ENCODE data around the gene JAG2.
A peak's percentile ranks its signal among the peaks of the same experiment; 100 is the strongest.

JAG2 gene

DNA sequence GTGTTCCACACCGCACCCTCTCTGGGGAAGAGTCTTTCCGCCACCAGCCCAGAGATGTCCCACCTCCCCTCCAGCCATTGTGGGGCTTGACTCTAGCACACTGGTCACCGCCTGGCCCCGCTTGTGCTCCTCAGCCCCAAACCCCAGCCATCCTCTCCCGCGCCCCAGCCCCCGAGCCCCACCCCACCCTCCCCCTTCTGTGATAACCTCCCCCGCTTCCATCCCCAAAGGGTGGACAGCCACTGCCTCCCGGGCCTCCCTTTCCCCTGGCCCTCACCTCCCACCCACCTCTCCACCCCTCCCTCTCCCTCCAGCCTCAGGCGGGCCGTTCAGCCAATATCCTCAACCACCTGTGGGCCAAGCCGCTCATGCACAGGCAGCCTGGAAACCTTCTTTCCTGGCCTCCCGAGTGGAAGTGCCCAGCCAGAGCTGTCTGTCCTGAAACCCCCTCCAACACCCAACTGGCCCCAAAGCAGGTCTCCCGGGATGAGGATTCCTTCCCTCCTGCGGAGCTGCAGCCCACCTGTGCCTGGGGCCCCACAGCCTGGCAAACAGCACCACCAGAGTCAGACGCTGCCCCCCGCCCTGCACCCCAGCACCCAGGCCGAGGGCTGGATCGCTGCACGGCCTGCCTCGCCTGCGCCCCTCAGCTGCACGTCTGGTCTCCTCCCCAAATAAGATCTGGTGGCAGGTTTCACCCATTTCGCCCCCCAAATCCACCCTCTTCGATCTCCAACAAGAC, 39.6 kb upstream of the JAG2 start:
- Histone ChIP-seq H3K27me3 (ENCODE audit: insufficient read depth, low read length, poor library complexity) (no peaks in the 10 kb centered on the region), H3K36me3 (ENCODE audit: insufficient read depth, low read length) (peaks cover 31% of the 10 kb centered on the region), H3K9ac (ENCODE audit: low read depth, low read length) (no peak overlapping the region), H2AFZ (ENCODE audit: low read depth, low read length) (no peak overlapping the region), H3K4me3 (ENCODE audit: low read depth in 1 of 2, low read length in 2 of 2) (no peak overlapping the region), H3K4me1 (ENCODE audit: insufficient read depth, low read length) (no peaks in the 10 kb centered on the region), H3K27ac (ENCODE audit: low read length) (no peak overlapping the region), H3K9me3 (ENCODE audit: insufficient read depth, low read length, severe bottlenecking) (no peaks in the 10 kb centered on the region), H3K79me2 (ENCODE audit: insufficient read depth, low read length) (no peaks in the 10 kb centered on the region), H4K20me1 (ENCODE audit: insufficient read depth, low read length) (peaks cover 24% of the 10 kb centered on the region), H3K4me2 (ENCODE audit: insufficient read depth, low read length) (no peak overlapping the region)
- DNase-seq (no peak), ATAC-seq (ENCODE audit: insufficient read depth, low read depth) (no peak)
- TF ChIP-seq, protein P1, sequence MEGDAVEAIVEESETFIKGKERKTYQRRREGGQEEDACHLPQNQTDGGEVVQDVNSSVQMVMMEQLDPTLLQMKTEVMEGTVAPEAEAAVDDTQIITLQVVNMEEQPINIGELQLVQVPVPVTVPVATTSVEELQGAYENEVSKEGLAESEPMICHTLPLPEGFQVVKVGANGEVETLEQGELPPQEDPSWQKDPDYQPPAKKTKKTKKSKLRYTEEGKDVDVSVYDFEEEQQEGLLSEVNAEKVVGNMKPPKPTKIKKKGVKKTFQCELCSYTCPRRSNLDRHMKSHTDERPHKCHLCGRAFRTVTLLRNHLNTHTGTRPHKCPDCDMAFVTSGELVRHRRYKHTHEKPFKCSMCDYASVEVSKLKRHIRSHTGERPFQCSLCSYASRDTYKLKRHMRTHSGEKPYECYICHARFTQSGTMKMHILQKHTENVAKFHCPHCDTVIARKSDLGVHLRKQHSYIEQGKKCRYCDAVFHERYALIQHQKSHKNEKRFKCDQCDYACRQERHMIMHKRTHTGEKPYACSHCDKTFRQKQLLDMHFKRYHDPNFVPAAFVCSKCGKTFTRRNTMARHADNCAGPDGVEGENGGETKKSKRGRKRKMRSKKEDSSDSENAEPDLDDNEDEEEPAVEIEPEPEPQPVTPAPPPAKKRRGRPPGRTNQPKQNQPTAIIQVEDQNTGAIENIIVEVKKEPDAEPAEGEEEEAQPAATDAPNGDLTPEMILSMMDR (IDR thresholded peaks at IDR 0.05; ENCODE audit: borderline replicate concordance, extremely low read depth, low read length, poor library complexity, severe bottlenecking), result no peak
- no peak for TF ChIP-seq EZH2 (IDR thresholded peaks at IDR 0.05; ENCODE audit: borderline replicate concordance, low read depth, low read length, severe bottlenecking)

DNA sequence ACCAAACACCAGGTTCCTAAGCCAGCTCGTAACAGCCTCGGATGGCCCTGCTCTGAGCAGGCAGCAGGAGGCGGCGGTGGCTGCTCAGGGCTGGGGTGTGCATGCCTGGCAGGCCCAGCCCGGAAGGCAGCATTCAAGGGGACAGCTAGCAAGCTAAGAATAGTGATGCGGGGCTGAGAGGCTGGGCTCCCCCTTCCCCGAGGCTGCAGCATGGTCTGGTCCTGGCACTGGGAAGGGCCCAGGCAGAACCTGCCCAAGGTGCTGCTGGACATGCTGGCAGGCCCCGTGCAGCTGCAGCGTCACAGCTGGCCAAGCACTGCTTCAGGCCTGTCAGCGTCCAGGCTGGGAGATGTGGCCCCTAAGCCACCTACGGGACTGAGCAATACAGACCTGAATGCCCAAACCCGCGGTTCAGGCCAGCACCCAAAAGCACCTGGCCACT, 38.9 kb upstream of the JAG2 start:
- no peak overlapping the region for H2AFZ ChIP-seq (ENCODE audit: low read depth, low read length)
- H3K27ac ChIP-seq (ENCODE audit: low read length), result no peak overlapping the region
- H3K27me3 ChIP-seq (ENCODE audit: insufficient read depth, low read length, poor library complexity), result no peaks in the 10 kb centered on the region
- H3K79me2 ChIP-seq (ENCODE audit: insufficient read depth, low read length), result no peaks in the 10 kb centered on the region
- H3K4me1 ChIP-seq (ENCODE audit: insufficient read depth, low read length), result no peaks in the 10 kb centered on the region
- H4K20me1 ChIP-seq (ENCODE audit: insufficient read depth, low read length), result peaks cover 29% of the 10 kb centered on the region
- peaks cover 26% of the 10 kb centered on the region for H3K36me3 ChIP-seq (ENCODE audit: insufficient read depth, low read length)
- H3K9ac ChIP-seq (ENCODE audit: low read depth, low read length), result no peak overlapping the region
- ATAC-seq (ENCODE audit: insufficient read depth, low read depth) (0 out of 3 replicates have a peak, but pooled peaks have one; percentile 25), DNase-seq (no peak)
- no peaks in the 10 kb centered on the region for H3K9me3 ChIP-seq (ENCODE audit: insufficient read depth, low read length, severe bottlenecking)
- H3K4me3 ChIP-seq (ENCODE audit: low read depth in 1 of 2, low read length in 2 of 2), result no peak overlapping the region
- no peak overlapping the region for H3K4me2 ChIP-seq (ENCODE audit: insufficient read depth, low read length)
- TF ChIP-seq, protein P1 (IDR thresholded peaks at IDR 0.05; ENCODE audit: borderline replicate concordance, extremely low read depth, low read length, poor library complexity, severe bottlenecking), result peak; percentile 37
- no peak for TF ChIP-seq EZH2 (IDR thresholded peaks at IDR 0.05; ENCODE audit: borderline replicate concordance, low read depth, low read length, severe bottlenecking)

DNA sequence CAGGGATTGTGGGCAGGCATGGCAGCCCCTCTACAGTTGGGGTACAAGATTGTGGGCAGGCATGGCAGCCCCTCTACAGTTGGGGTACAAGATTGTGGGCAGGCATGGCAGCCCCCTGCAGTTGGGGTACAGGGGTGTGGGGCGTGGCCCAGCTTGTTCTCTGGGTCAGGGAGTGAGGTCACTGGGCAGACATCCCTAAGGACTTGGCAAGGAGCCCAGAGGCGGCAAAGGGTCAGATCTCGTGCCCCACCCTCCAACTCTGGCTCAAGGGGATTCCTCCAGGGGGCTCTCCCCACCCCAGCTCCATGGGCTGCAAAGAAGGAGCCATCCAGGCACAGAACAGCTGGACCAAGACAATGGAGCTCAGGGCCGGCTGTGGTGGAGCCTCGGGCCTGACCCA, 38.3 kb upstream of the JAG2 start:
- no peak overlapping the region for H3K27ac ChIP-seq (ENCODE audit: low read length)
- DNase-seq (no peak), ATAC-seq (ENCODE audit: insufficient read depth, low read depth) (no peak)
- H4K20me1 ChIP-seq (ENCODE audit: insufficient read depth, low read length), result peaks cover 30% of the 10 kb centered on the region
- no peak overlapping the region for H3K4me2 ChIP-seq (ENCODE audit: insufficient read depth, low read length)
- no peak overlapping the region for H3K9ac ChIP-seq (ENCODE audit: low read depth, low read length)
- no peaks in the 10 kb centered on the region for H3K27me3 ChIP-seq (ENCODE audit: insufficient read depth, low read length, poor library complexity)
- H3K4me3 ChIP-seq (ENCODE audit: low read depth in 1 of 2, low read length in 2 of 2), result no peak overlapping the region
- no peaks in the 10 kb centered on the region for H3K4me1 ChIP-seq (ENCODE audit: insufficient read depth, low read length)
- H3K79me2 ChIP-seq (ENCODE audit: insufficient read depth, low read length), result no peaks in the 10 kb centered on the region
- H2AFZ ChIP-seq (ENCODE audit: low read depth, low read length), result no peak overlapping the region
- no peak for TF ChIP-seq EZH2 (IDR thresholded peaks at IDR 0.05; ENCODE audit: borderline replicate concordance, low read depth, low read length, severe bottlenecking)
- TF ChIP-seq, protein P1 (IDR thresholded peaks at IDR 0.05; ENCODE audit: borderline replicate concordance, extremely low read depth, low read length, poor library complexity, severe bottlenecking), result no peak
- peaks cover 21% of the 10 kb centered on the region for H3K36me3 ChIP-seq (ENCODE audit: insufficient read depth, low read length)
- H3K9me3 ChIP-seq (ENCODE audit: insufficient read depth, low read length, severe bottlenecking), result no peaks in the 10 kb centered on the region

Data from DND-41 (cell line).